Panc1 (cell line): ENCODE results near the gene CACUL1. TPM values are rescaled to one million over a fixed set of nuclear protein-coding genes. Genes with fewer than 3 reads are reported as not detected.

Source experiments
- ATAC-seq: fragments of 200-7000 bp; cut with Tn5 transposase; 2 replicates; pipeline ENCODE4 v1.9.1; 2020; ENCODE audit warnings: mild to moderate bottlenecking, moderate library complexity
- BruUV-seq: library from RNA; stranded (reverse); fragments of 400-500 nt; replicated peaks from 2 replicates; lab custom pipeline; 2021; lab: Mats Ljungman, UMichigan
- CTCF ChIA-PET: fragments of 300-600 bp; sonication (Branson Sonifier 250); formaldehyde crosslinking; loops from one replicate; lab custom pipeline; 2022; ENCODE audit warnings: antibody characterized with exemption; lab: Charles Lee
- POLR2A ChIA-PET: fragments of 300-600 bp; sonication (Branson Sonifier 250); formaldehyde crosslinking; loops from one replicate; lab custom pipeline; 2022; ENCODE audit warnings: antibody characterized with exemption; lab: Charles Lee
- DNase-seq: peaks from one replicate; pipeline ENCODE4 v3.0.0-alpha.2; 2010; ENCODE audit warnings: low read depth, low spot score
- H3K27ac ChIP-seq: 2 replicates; pipeline ENCODE4 v1.5.1; 2011; ENCODE audit warnings: mild to moderate bottlenecking, low read length, inconsistent platforms
- H3K27me3 ChIP-seq: fragments of 200-500 bp; sonication (Bioruptor generic); 2 replicates; pipeline ENCODE4 v1.6.0; 2014; ENCODE audit warnings: low read length, inconsistent platforms; ENCODE audit not compliant: control insufficient read depth, insufficient read depth
- H3K36me3 ChIP-seq: fragments of 200-500 bp; sonication (Bioruptor generic); 2 replicates; pipeline ENCODE4 v1.5.1; 2014; ENCODE audit warnings: inconsistent platforms, mild to moderate bottlenecking, low read length, moderate library complexity; ENCODE audit not compliant: control insufficient read depth, insufficient read depth
- H3K4me1 ChIP-seq: 2 replicates; pipeline ENCODE4 v1.5.1; 2011; ENCODE audit warnings: inconsistent platforms, mild to moderate bottlenecking, low read length, moderate library complexity; ENCODE audit not compliant: control insufficient read depth, insufficient read depth
- H3K4me3 ChIP-seq, 2 experiments: 2 replicates each; pipeline ENCODE4 v1.5.1; 2011 to 2012; ENCODE audit warnings: low read depth in 2 of 2, low read length in 2 of 2, mild to moderate bottlenecking in 2 of 2, inconsistent platforms in 1 of 2, moderate library complexity in 1 of 2
- H3K9me3 ChIP-seq: fragments of 200-500 bp; sonication (Bioruptor generic); 2 replicates; pipeline ENCODE4 v1.5.1; 2014; ENCODE audit warnings: low read depth, mild to moderate bottlenecking, inconsistent platforms, low read length, moderate library complexity; ENCODE audit not compliant: control insufficient read depth, insufficient read depth
- POLR2AphosphoS5 ChIP-seq: IDR thresholded peaks from 2 replicates; pipeline ENCODE4 v1.6.1; 2012; ENCODE audit warnings: mild to moderate bottlenecking, low read depth, low read length, moderate library complexity
- SIN3A ChIP-seq: IDR thresholded peaks from 2 replicates; pipeline ENCODE4 v1.6.1; 2012; ENCODE audit warnings: low read depth, mild to moderate bottlenecking, low read length, moderate library complexity, borderline replicate concordance; ENCODE audit not compliant: insufficient read depth
- TCF7L2 ChIP-seq: IDR thresholded peaks from 2 replicates; pipeline ENCODE4 v1.6.1; 2011; ENCODE audit warnings: mild to moderate bottlenecking, low read depth, low read length, inconsistent platforms
- in situ Hi-C: cut with HindIII; loops from 2 replicates; pipeline ENCODE4 v1.10.0; 2016; ENCODE audit warnings: low sequenced_read_pairs, low pct_unique_long_range_greater_than_20kb
- intact Hi-C: fragments of 100-400 bp; cut with micrococcal nuclease; formaldehyde crosslinking; loops from one replicate; pipeline ENCODE4 v1.10.0; 2022; ENCODE audit not compliant: unreplicated experiment
- total RNA-seq: library from RNA; stranded (reverse); gene quantifications from one replicate; pipeline ENCODE4 v1.2.1, GENCODE V29; 2021; ENCODE audit not compliant: unreplicated experiment
- TF ChIP-seq, protein P1 (sequence below): fragments of 450-650 bp; IDR thresholded peaks from 2 replicates; pipeline ENCODE4 v1.5.1; 2017; ENCODE audit warnings: mild to moderate bottlenecking
- TF ChIP-seq, protein P2 (sequence below), 2 experiments: IDR thresholded peaks; 2 replicates each; pipeline ENCODE4 v1.6.1; 2011 to 2012; ENCODE audit warnings: low read depth in 2 of 2, control low read depth in 1 of 2, low read length in 1 of 2, mild to moderate bottlenecking in 1 of 2, moderate library complexity in 1 of 2; ENCODE audit not compliant: insufficient read depth in 1 of 2

CACUL1 gene
- total RNA-seq, 1 experiment from 2014 or later, result 44.1 TPM

DNA sequence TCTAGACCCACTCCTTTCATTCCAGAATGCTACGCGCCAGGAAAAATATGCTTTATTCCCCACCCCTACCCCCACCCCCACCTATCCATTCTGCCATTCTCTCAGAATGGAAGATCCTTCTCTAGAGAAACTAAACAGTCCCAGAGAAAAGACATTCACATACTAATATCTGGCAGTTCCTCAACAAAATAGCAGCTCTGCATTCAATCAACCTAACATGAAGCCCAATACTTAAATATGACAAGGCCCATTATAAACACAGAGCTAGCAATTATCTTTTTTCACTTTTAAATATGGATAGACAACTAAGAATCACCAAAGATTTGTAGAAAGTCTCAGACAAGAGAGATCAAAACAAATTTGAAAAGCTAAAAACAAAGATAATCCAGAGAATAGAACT lies 16.4 kb downstream of the CACUL1 start:
- ChIA-PET POLR2A (interaction anchor here (0.5 to 0.6 kb wide), 4 partner anchors 33 to 312 kb away, joined by 3 to 4 read pairs (median 3); no protein-coding TSS in a partner anchor), CTCF (interaction anchor here (0.6 kb wide), 1 partner anchor 17 kb away, joined by 3 read pairs; no protein-coding TSS in a partner anchor)
- intact Hi-C loops, result no loop called here
- Histone ChIP-seq H3K36me3 (no peaks in the 10 kb centered on the region), H3K4me3 (no peak overlapping the region), H3K27ac (no peak overlapping the region), H3K27me3 (no peaks in the 10 kb centered on the region), H3K4me1 (peaks cover 37% of the 10 kb centered on the region), H3K9me3 (no peaks in the 10 kb centered on the region)
- ATAC-seq (no peak), DNase-seq (no peak)
- BruUV-seq, result no TSS peak
- in situ Hi-C loops, result no loop called here
- no peak for TF ChIP-seq POLR2AphosphoS5
- TF ChIP-seq, protein P1, sequence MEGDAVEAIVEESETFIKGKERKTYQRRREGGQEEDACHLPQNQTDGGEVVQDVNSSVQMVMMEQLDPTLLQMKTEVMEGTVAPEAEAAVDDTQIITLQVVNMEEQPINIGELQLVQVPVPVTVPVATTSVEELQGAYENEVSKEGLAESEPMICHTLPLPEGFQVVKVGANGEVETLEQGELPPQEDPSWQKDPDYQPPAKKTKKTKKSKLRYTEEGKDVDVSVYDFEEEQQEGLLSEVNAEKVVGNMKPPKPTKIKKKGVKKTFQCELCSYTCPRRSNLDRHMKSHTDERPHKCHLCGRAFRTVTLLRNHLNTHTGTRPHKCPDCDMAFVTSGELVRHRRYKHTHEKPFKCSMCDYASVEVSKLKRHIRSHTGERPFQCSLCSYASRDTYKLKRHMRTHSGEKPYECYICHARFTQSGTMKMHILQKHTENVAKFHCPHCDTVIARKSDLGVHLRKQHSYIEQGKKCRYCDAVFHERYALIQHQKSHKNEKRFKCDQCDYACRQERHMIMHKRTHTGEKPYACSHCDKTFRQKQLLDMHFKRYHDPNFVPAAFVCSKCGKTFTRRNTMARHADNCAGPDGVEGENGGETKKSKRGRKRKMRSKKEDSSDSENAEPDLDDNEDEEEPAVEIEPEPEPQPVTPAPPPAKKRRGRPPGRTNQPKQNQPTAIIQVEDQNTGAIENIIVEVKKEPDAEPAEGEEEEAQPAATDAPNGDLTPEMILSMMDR, result no peak
- no peak for TF ChIP-seq SIN3A
- TF ChIP-seq, protein P2, sequence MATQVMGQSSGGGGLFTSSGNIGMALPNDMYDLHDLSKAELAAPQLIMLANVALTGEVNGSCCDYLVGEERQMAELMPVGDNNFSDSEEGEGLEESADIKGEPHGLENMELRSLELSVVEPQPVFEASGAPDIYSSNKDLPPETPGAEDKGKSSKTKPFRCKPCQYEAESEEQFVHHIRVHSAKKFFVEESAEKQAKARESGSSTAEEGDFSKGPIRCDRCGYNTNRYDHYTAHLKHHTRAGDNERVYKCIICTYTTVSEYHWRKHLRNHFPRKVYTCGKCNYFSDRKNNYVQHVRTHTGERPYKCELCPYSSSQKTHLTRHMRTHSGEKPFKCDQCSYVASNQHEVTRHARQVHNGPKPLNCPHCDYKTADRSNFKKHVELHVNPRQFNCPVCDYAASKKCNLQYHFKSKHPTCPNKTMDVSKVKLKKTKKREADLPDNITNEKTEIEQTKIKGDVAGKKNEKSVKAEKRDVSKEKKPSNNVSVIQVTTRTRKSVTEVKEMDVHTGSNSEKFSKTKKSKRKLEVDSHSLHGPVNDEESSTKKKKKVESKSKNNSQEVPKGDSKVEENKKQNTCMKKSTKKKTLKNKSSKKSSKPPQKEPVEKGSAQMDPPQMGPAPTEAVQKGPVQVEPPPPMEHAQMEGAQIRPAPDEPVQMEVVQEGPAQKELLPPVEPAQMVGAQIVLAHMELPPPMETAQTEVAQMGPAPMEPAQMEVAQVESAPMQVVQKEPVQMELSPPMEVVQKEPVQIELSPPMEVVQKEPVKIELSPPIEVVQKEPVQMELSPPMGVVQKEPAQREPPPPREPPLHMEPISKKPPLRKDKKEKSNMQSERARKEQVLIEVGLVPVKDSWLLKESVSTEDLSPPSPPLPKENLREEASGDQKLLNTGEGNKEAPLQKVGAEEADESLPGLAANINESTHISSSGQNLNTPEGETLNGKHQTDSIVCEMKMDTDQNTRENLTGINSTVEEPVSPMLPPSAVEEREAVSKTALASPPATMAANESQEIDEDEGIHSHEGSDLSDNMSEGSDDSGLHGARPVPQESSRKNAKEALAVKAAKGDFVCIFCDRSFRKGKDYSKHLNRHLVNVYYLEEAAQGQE (IDR thresholded peaks at IDR 0.05; ENCODE audit: insufficient read depth in 1 of 2, low read depth in 2 of 2, low read length in 1 of 2), result no peak
- TF ChIP-seq TCF7L2, result no peak

DNA sequence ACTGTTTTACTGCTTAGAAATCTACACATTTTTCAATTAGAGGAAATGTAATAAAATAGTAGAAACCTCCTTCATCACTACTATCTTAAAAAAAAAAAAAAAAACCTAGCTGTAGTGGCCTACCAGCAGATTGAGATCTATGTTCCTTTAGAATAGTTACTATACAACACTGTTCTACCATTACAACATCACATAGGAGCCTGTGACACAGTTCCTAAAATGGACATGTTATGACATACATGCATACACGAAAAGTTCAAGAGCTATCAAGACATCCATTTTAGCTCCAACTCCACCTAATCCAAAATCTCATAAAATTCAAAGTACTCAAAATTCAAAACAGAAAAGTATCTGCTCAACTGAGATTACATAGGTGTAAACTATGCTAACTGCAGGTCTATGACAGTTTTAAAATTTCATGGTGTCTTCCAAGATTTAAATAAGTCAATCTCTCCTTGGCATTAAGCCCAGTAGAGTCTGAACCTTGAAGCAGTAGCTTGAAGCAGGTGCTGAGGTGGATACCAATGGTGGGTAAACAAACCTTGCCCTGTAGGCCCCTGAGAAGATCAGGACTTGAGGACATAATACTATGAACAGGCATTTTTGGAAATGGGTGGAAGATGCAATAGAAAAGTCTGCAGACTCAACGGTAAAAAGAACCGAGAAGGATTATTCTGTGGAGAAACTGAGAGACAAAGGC lies 17.0 kb downstream of the CACUL1 start:
- ATAC-seq (no peak), DNase-seq (no peak)
- TF ChIP-seq, protein P2 (IDR thresholded peaks at IDR 0.05; ENCODE audit: insufficient read depth in 1 of 2, low read depth in 2 of 2, low read length in 1 of 2), result no peak
- no peak for TF ChIP-seq SIN3A
- no peak for TF ChIP-seq POLR2AphosphoS5
- TF ChIP-seq, protein P1, result no peak
- TF ChIP-seq TCF7L2, result no peak
- Histone ChIP-seq H3K27me3 (no peaks in the 10 kb centered on the region), H3K4me1 (peaks cover 37% of the 10 kb centered on the region), H3K27ac (no peak overlapping the region), H3K36me3 (no peaks in the 10 kb centered on the region), H3K4me3 (no peak overlapping the region), H3K9me3 (no peaks in the 10 kb centered on the region)
- BruUV-seq, result TSS peak; percentile 28
- in situ Hi-C loops (no loop called here), intact Hi-C loops (no loop called here)
- ChIA-PET POLR2A (interaction anchor here (0.5 to 0.6 kb wide), 4 partner anchors 18 to 291 kb away, joined by 3 to 6 read pairs (median 3); no protein-coding TSS in a partner anchor), CTCF (interaction anchor here (0.5 to 0.6 kb wide), 3 partner anchors 15 to 292 kb away, joined by 3 to 4 read pairs (median 3); partner anchors contain the start of gene NANOS1)
